Heart left ventricle (tissue), 16 donors: ENCODE measurements around the gene SCGB2B2. TPM values are rescaled to one million over a fixed set of nuclear protein-coding genes. Genes with fewer than 3 reads are reported as not detected.
"Not testable (repeated sequence)": the region's sequence is repeated elsewhere in the genome, so short reads cannot be mapped to it uniquely, and the experiment has no call there.

Experiments used
- ATAC-seq, 4 donors: fragments of 200-7000 bp; cut with Tn5 transposase; one replicate each; pipeline ENCODE4 v1.9.1; 2020 to 2022; ENCODE audit warnings: moderate library complexity in 4 of 4, mild to moderate bottlenecking in 3 of 4, moderate number of reproducible peaks in 1 of 4
- DNase-seq, 5 donors: peaks; one replicate each; pipeline ENCODE4 v3.0.0-alpha.2; 2020
- H3K27ac ChIP-seq, 12 donors: fragments of 200-600 bp; sonication (generic) in 4 of 12; one replicate each; pipeline versions ENCODE4 v1.5.0 to v1.8.0; 2016 to 2022; ENCODE audit warnings: mild to moderate bottlenecking in 2 of 12
- H3K27me3 ChIP-seq, 9 donors: fragments of 200-600 bp; sonication (generic) in 2 of 9; one replicate each; pipeline versions ENCODE4 v1.5.1 to v1.8.0; 2016 to 2022; ENCODE audit warnings: mild to moderate bottlenecking in 3 of 9
- H3K36me3 ChIP-seq, 9 donors: fragments of 200-600 bp; sonication (generic) in 2 of 9; one replicate each; pipeline versions ENCODE4 v1.5.0 to v1.8.0; 2018 to 2022; ENCODE audit warnings: mild to moderate bottlenecking in 2 of 9
- H3K4me1 ChIP-seq, 12 donors: fragments of 200-600 bp; sonication (generic) in 4 of 12; one replicate each; pipeline versions ENCODE4 v1.5.0 to v1.8.0; 2016 to 2022; ENCODE audit warnings: mild to moderate bottlenecking in 3 of 12
- H3K4me3 ChIP-seq, 12 donors: fragments of 200-600 bp; sonication (generic) in 4 of 12; one replicate each; pipeline versions ENCODE4 v1.5.0 to v1.8.0; 2017 to 2022; ENCODE audit warnings: mild to moderate bottlenecking in 9 of 12, moderate library complexity in 4 of 12
- H3K9me3 ChIP-seq, 12 donors: fragments of 200-600 bp; sonication (generic) in 4 of 12; one replicate each; pipeline versions ENCODE4 v1.5.0 to v1.8.0; 2016 to 2022; ENCODE audit warnings: mild to moderate bottlenecking in 1 of 12
- POLR2A ChIP-seq, 2 donors: fragments of 450-650 bp; IDR thresholded peaks; one replicate each; pipeline ENCODE4 v1.6.1; 2017; ENCODE audit warnings: antibody characterized with exemption in 2 of 2, mild to moderate bottlenecking in 2 of 2, moderate library complexity in 2 of 2
- WGBS, 4 donors: extraction: QIAGEN DNeasy Blood & Tissue Kit in 2 of 4; methylation state at CpG; one replicate each; pipeline versions ENCODE4 v1.1.5 to v1.1.7; 2013 to 2018; 5-methylcytosine and 5-hydroxymethylcytosine counted together
- intact Hi-C, 10 donors: fragments of 100-400 bp; cut with DNase I; formaldehyde crosslinking; loops; one replicate each; pipeline versions ENCODE4 v1.11.1 to v1.14.2; 2022
- polyA plus RNA-seq, 2 donors: library from polyadenylated mRNA; stranded (reverse); fragments of 200-250 nt; gene quantifications; one replicate each; pipeline ENCODE4 v1.2.3, GENCODE V29; 2013
- total RNA-seq, 9 donors: library from RNA; depleted of rRNA in 2 of 9; stranded (reverse); fragments of >200 nt in 2 of 9; fragmentation: NEBNext Ultra II Directional in 3 of 9; extraction: Animal tissue kit (Norgen Biotek cat#: 25700) in 3 of 9; gene quantifications; one replicate each; pipeline versions ENCODE4 v1.1.0 to v1.2.4, GENCODE V29; 2016 to 2023
- TF ChIP-seq, protein P1 (sequence below), 12 donors: fragments of 200-600 bp; sonication (generic) in 4 of 12; IDR thresholded peaks; one replicate each; pipeline versions ENCODE4 v1.5.0 to v1.8.0; 2018 to 2022; ENCODE audit warnings: antibody characterized with exemption in 12 of 12, mild to moderate bottlenecking in 5 of 12
- donor health status: ischemic (EF 13 %, LVEDD 7.1; RV severe dilation, severe dysfunction).
- donor health status: healthy with polysubstance abuse.
- donor health status: DM: no; HTN: yes; CAD: no.
- donor health status: DM: no; HTN: no; CAD: no.
- donor health status: ischemic (EF 25% LVEDD 6.9; RV normal size, moderate dysfunction).
- donor health status: ischemic (EF 25% LVEDD 5.7; RV mildly dilated, moderate dysfunction).
- donor health status: healthy.
- donor health status: DM: yes; HTN: yes; CAD: no.
- donor health status: ischemic (EF 35%, LVEDD 5.7; RV mildly dilated, moderate dysfunction).
- donor health status: nonischemic (EF 11% LVEDD 7.7; RV severe dilation, severe dysfunction).
- donor health status: DM: yes; HTN: yes; CAD: no.
- donor health status: PGD.
- donor health status: ischemic (EF 29% LVEDD 5.4; RV normal size, mild dysfunction).
- donor health status: nonischemic (EF 23%, LVEDD 6.1; RV moderate dilation, normal function).

Gene SCGB2B2
- total and polyA plus RNA-seq, 11 donors, result 0.11 to 1.7 (median 0.79) TPM; not detected in 1

DNA sequence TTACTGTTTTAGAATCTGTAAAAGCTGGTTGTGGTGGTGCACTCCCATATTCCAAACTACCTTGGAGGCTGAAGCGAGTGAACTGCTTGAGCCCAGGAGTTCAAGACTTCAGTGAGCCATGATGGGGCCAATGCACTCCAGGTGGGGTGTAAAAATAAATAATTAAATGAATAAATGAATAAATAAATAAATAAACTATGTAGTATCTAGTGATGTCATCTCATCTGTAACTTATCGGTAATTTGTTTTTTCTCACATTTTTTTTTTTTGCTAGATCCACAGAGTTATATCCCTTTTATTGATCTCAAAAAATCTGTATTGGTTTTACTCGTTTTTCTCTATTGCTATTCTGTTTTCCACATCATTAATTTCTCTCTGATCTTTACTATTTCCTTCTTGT lies 5.0 kb downstream of the SCGB2B2 start:
- no peak for DNase-seq
- intact Hi-C loops, result no loop called here

DNA sequence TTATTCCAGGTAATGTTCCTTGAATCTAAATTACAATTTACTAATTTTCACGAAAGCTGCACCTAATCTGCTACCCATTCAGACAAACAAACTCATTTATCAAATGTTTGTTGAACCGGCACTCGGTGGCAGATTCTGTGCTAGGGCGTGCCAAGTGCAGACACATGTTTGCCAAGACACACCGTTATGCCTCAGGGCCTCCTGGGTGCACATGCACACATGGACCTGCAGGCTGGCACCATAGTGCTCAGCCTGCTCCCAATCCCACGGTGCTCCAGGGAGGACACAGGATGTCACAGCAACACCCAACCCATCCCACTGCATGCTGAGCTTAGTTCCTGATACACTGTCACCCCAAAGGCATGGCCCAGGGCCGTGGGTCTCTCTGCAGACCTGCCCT lies 7.7 kb downstream of the SCGB2B2 start:
- H3K27me3 ChIP-seq, result no peaks in the 10 kb centered on the region
- H3K4me1 ChIP-seq, result peaks cover 0 to 23% (median 0%) of the 10 kb centered on the region in 12 donors
- no peak for DNase-seq
- H3K27ac ChIP-seq, result no peak overlapping the region
- no peaks in the 10 kb centered on the region for H3K36me3 ChIP-seq
- WGBS, 4 donors, result 64 to 83% (median 67%) methylated on average over 5 to 7 of the region's 7 CpGs
- TF ChIP-seq POLR2A (IDR thresholded peaks at IDR 0.05), result no peak
- TF ChIP-seq, protein P1, sequence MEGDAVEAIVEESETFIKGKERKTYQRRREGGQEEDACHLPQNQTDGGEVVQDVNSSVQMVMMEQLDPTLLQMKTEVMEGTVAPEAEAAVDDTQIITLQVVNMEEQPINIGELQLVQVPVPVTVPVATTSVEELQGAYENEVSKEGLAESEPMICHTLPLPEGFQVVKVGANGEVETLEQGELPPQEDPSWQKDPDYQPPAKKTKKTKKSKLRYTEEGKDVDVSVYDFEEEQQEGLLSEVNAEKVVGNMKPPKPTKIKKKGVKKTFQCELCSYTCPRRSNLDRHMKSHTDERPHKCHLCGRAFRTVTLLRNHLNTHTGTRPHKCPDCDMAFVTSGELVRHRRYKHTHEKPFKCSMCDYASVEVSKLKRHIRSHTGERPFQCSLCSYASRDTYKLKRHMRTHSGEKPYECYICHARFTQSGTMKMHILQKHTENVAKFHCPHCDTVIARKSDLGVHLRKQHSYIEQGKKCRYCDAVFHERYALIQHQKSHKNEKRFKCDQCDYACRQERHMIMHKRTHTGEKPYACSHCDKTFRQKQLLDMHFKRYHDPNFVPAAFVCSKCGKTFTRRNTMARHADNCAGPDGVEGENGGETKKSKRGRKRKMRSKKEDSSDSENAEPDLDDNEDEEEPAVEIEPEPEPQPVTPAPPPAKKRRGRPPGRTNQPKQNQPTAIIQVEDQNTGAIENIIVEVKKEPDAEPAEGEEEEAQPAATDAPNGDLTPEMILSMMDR (IDR thresholded peaks at IDR 0.05), result no peak
- no peak overlapping the region for H3K4me3 ChIP-seq
- no peaks in the 10 kb centered on the region for H3K9me3 ChIP-seq
- ATAC-seq, result peak in 3 of 4 donors; percentile 25 to 53 (median 41)
- intact Hi-C loops, result no loop called here

More for the DNA sequence above, 5.0 kb downstream of the SCGB2B2 start:
- Histone ChIP-seq H3K36me3 (no peaks in the 10 kb centered on the region), H3K27me3 (no peaks in the 10 kb centered on the region), H3K4me3 (no peak overlapping the region), H3K9me3 (no peaks in the 10 kb centered on the region), H3K27ac (no peak overlapping the region), H3K4me1 (peaks cover 0 to 28% (median 6%) of the 10 kb centered on the region in 12 donors)
- 94 to 98% (median 96%) methylated on average over 3 of the region's 3 CpGs for WGBS, 4 donors
- no peak for ATAC-seq
- TF ChIP-seq POLR2A (IDR thresholded peaks at IDR 0.05), result no peak
- TF ChIP-seq, protein P1 (IDR thresholded peaks at IDR 0.05), result no peak

DNA sequence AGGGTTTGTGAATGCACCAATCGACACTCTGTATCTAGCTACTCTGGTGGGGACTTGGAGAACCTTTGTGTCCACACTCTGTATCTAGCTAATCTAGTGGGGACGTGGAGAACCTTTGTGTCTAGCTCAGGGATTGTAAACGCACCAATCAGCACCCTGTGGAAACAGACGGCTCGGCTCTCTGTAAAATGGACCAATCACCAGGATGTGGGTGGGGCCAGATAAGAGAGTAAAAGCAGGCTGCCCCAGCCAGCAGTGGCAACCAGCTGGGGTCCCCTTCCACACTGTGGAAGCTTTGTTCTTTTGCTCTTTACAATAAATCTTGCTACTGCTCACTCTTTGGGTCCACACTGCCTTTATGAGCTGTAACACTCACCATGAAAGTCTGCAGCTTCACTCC lies 8.3 kb downstream of the SCGB2B2 start:
- H3K4me3 ChIP-seq, H3K27ac ChIP-seq, H3K27me3 ChIP-seq, H3K9me3 ChIP-seq, intact Hi-C loops, DNase-seq, H3K36me3 ChIP-seq, ATAC-seq: not testable (repeated sequence)
- 76 to 89% (median 79%) methylated on average over 4 to 5 of the region's 5 CpGs for WGBS, 4 donors
- peaks cover 0 to 29% (median 0%) of the 10 kb centered on the region in 12 donors for H3K4me1 ChIP-seq

DNA sequence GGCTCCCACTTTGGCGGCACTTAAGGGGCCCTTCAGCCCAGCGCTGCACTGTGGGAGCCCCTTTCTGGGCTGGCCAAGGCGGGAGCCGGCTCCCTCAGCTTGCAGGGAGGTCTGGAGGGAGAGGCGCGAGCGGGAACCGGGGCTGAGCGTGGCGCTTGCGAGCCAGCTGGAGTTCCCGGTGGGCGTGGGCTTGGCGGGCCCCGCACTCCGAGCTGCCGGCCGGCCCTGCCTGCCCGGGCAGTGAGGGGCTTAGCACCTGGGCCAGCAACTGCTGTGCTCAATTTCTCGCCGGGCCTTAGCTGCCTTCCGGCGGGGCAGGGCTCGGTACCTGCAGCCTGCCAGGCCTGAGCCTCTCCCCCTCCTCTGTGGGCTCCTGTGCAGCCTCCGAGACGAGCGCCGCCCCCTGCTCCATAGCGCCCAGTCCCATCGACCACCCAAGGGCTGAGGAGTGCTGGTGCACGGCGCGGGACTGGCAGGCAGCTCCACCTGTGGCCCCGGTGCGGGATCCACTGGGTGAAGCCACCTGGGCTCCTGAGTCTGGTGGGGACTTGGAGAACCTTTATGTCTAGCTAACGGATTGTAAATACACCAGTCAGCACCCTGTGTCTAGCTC lies 8.8 kb downstream of the SCGB2B2 start:
- peak overlapping the region in 8 of 12 donors; percentile 18 to 69 (median 43) for H3K27ac ChIP-seq
- intact Hi-C loops, H3K36me3 ChIP-seq, H3K27me3 ChIP-seq, DNase-seq, H3K9me3 ChIP-seq, ATAC-seq: not testable (repeated sequence)
- WGBS, 4 donors, result 93 to 99% (median 95%) methylated on average over 3 to 36 of the region's 36 CpGs
- peak overlapping the region in 4 of 12 donors; percentile 40 to 52 (median 47) for H3K4me3 ChIP-seq
- H3K4me1 ChIP-seq, result peaks cover 0 to 29% (median 0%) of the 10 kb centered on the region in 12 donors

DNA sequence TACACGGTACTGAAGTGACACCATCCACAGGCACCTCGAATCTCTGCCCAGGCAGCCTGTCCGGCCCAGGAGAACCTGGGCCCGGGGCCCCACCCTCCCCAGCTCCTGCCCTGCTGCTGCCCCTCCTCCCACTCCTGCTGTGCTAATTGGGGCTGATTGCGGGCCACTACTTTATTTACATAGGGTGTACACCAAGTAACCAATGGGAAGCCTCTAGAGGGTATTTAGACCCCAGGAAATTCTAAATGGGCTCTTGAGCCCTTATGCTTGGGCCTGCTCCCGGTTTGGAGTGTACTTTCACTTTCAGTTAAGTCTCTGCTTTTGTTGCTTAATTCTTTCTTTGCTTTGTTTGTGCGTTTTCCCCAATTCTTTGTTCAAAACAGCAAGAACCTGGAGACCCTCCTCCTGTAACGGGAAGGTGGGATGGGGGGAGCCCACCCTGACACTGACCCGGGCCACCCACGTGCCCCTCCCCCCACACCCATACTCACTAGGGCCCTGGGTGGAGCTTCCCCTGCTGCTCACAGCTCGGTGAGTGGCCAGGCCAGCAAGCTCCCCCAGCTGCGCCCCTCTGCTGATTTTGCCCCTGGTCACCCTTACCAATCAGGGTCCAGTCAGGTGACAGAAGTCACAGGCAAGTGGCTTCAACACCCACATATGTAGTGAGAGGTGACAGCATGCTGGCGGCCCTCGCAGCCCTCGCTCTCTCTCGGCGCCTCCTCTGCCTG lies 9.4 kb downstream of the SCGB2B2 start:
- DNase-seq (no peak), ATAC-seq (peak in 3 of 4 donors; percentile 45 to 52 (median 52))
- Histone ChIP-seq H3K27me3 (no peaks in the 10 kb centered on the region), H3K9me3 (no peaks in the 10 kb centered on the region), H3K4me1 (peaks cover 0 to 29% (median 0%) of the 10 kb centered on the region in 12 donors), H3K27ac (peak overlapping the region in 8 of 12 donors; percentile 18 to 69 (median 43)), H3K36me3 (no peaks in the 10 kb centered on the region), H3K4me3 (peak overlapping the region in 11 of 12 donors; percentile 11 to 52 (median 40))
- WGBS, 4 donors, result 62 to 83% (median 71%) methylated on average over 12 to 17 of the region's 17 CpGs
- no peak for TF ChIP-seq POLR2A (IDR thresholded peaks at IDR 0.05)
- TF ChIP-seq, protein P1 (IDR thresholded peaks at IDR 0.05), result no peak
- intact Hi-C loops, result no loop called here
